Measurements from ENCODE around the gene TRIO.

Gene TRIO

DNA sequence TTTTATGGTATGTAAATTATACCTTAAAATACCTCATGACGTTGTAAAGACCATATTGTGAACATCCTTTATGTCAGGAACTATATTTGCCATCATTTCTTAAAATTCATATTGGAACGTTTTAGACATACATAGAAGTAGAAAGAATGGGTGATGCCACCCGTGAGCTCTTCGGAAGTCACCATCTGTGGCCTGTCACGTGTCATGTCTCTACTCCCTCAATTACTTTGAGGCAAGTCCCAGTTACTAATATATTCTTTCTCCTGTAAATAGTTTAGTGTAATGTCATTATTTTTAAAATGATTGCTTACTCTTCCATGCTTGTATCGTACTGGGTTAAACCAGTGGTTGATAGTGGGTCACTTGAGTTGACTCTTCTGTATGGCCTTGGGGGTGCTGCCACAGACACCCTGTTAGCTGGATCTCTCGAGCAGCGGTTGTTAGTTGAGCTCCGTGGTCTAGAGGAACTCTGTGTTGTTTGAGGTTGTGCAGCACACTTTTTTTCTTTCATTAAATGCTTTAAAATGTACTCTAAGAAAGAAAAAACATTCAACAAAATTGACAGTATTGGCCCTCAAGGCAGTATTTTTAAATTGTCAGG is 66.2 kb downstream of the TRIO start:
- DNase-seq (ENCODE audit: low spot score), result no peak
- no peak overlapping the region for H3K27ac ChIP-seq (replicated peaks; ENCODE audit: low read length)

GRCh38 chr5:14209836-14210235 is 66.7 kb downstream of the TRIO start:
- Histone ChIP-seq H3K14ac (ENCODE audit: low read length) (peak overlapping the region; percentile 97), H3K27me3 (ENCODE audit: control insufficient read depth in 3 of 3, insufficient read depth in 3 of 3, low read depth in 1 of 3, low read length in 3 of 3) (no peaks in the 10 kb centered on the region), H3K4me1 (ENCODE audit: control insufficient read depth in 2 of 2, insufficient read depth in 1 of 2, low read depth in 1 of 2, low read length in 2 of 2) (peaks cover 5 to 9% of the 10 kb centered on the region in 2 donors), H3K23ac (ENCODE audit: low read depth, low read length, poor library complexity) (no peak overlapping the region), H2AK5ac (ENCODE audit: low read depth, low read length) (no peak overlapping the region), H2BK15ac (ENCODE audit: low read length) (no peak overlapping the region), H2BK120ac (ENCODE audit: low read depth, low read length) (no peak overlapping the region), H3K36me3 (replicated peaks in 1 of 2; ENCODE audit: control insufficient read depth in 2 of 2, insufficient read depth in 2 of 2, low read length in 2 of 2) (no peaks in the 10 kb centered on the region), H3K9ac (ENCODE audit: low read depth, low read length, poor library complexity) (peak overlapping the region; percentile 10), H3K9me3 (replicated peaks in 1 of 2; ENCODE audit: control insufficient read depth in 2 of 2, insufficient read depth in 1 of 2, low read depth in 1 of 2, low read length in 2 of 2) (no peaks in the 10 kb centered on the region), H4K91ac (ENCODE audit: low read depth, low read length, poor library complexity) (no peak overlapping the region), H2BK12ac (ENCODE audit: low read length) (no peak overlapping the region), H4K8ac (ENCODE audit: low read depth, low read length) (no peak overlapping the region), H3K4ac (ENCODE audit: low read length) (no peak overlapping the region), H3K4me3 (ENCODE audit: low read length in 2 of 2) (no peak overlapping the region), H2BK5ac (ENCODE audit: low read length) (no peak overlapping the region), H3K79me1 (ENCODE audit: low read depth, low read length) (peaks cover 4% of the 10 kb centered on the region), H3K4me2 (ENCODE audit: insufficient read depth, low read length, poor library complexity, severe bottlenecking) (no peak overlapping the region), H3K18ac (ENCODE audit: low read length) (peak overlapping the region; percentile 72), H2AFZ (ENCODE audit: low read length) (no peak overlapping the region), H3K27ac (replicated peaks; ENCODE audit: low read length) (no peak overlapping the region)
- no CpG with 5 or more reads among the region's 8 CpGs for WGBS, 2 donors (ENCODE audit: extremely low coverage in 2 of 2, insufficient read length in 2 of 2, insufficient replicate concordance in 1 of 2)
- DNase-seq (ENCODE audit: low spot score), result no peak

More for the DNA sequence above, 66.2 kb downstream of the TRIO start:
- no peaks in the 10 kb centered on the region for H3K27me3 ChIP-seq (ENCODE audit: control insufficient read depth in 3 of 3, insufficient read depth in 3 of 3, low read depth in 1 of 3, low read length in 3 of 3)
- no peak overlapping the region for H3K9ac ChIP-seq (ENCODE audit: low read depth, low read length, poor library complexity)
- no peak overlapping the region for H3K18ac ChIP-seq (ENCODE audit: low read length)
- H4K8ac ChIP-seq (ENCODE audit: low read depth, low read length), result no peak overlapping the region
- H3K4me1 ChIP-seq (ENCODE audit: control insufficient read depth in 2 of 2, insufficient read depth in 1 of 2, low read depth in 1 of 2, low read length in 2 of 2), result peaks cover 9 to 10% of the 10 kb centered on the region in 2 donors
- H2AFZ ChIP-seq (ENCODE audit: low read length), result no peak overlapping the region
- no peak overlapping the region for H2BK15ac ChIP-seq (ENCODE audit: low read length)
- no peak overlapping the region for H3K4me3 ChIP-seq (ENCODE audit: low read length in 2 of 2)
- no peak overlapping the region for H3K4ac ChIP-seq (ENCODE audit: low read length)
- peaks cover 4% of the 10 kb centered on the region for H3K79me1 ChIP-seq (ENCODE audit: low read depth, low read length)
- no peak overlapping the region for H2BK5ac ChIP-seq (ENCODE audit: low read length)
- no peaks in the 10 kb centered on the region for H3K36me3 ChIP-seq (replicated peaks in 1 of 2; ENCODE audit: control insufficient read depth in 2 of 2, insufficient read depth in 2 of 2, low read length in 2 of 2)
- H3K14ac ChIP-seq (ENCODE audit: low read length), result no peak overlapping the region
- H3K4me2 ChIP-seq (ENCODE audit: insufficient read depth, low read length, poor library complexity, severe bottlenecking), result no peak overlapping the region
- no peak overlapping the region for H2BK120ac ChIP-seq (ENCODE audit: low read depth, low read length)
- no CpG with 5 or more reads among the region's 9 CpGs for WGBS, 2 donors (ENCODE audit: extremely low coverage in 2 of 2, insufficient read length in 2 of 2, insufficient replicate concordance in 1 of 2)
- no peak overlapping the region for H4K91ac ChIP-seq (ENCODE audit: low read depth, low read length, poor library complexity)
- no peaks in the 10 kb centered on the region for H3K9me3 ChIP-seq (replicated peaks in 1 of 2; ENCODE audit: control insufficient read depth in 2 of 2, insufficient read depth in 1 of 2, low read depth in 1 of 2, low read length in 2 of 2)
- no peak overlapping the region for H3K23ac ChIP-seq (ENCODE audit: low read depth, low read length, poor library complexity)
- no peak overlapping the region for H2AK5ac ChIP-seq (ENCODE audit: low read depth, low read length)
- H2BK12ac ChIP-seq (ENCODE audit: low read length), result no peak overlapping the region

GRCh38 chr5:14210729-14211128 is 67.6 kb downstream of the TRIO start:
- H3K27me3 ChIP-seq (ENCODE audit: control insufficient read depth in 3 of 3, insufficient read depth in 3 of 3, low read depth in 1 of 3, low read length in 3 of 3), result no peaks in the 10 kb centered on the region

GRCh38 chr5:14211818-14212803 is 69.0 kb downstream of the TRIO start:
- Histone ChIP-seq H3K79me1 (ENCODE audit: low read depth, low read length) (peaks cover 4% of the 10 kb centered on the region), H3K4me2 (ENCODE audit: insufficient read depth, low read length, poor library complexity, severe bottlenecking) (no peak overlapping the region), H3K9ac (ENCODE audit: low read depth, low read length, poor library complexity) (no peak overlapping the region), H2BK5ac (ENCODE audit: low read length) (no peak overlapping the region), H4K8ac (ENCODE audit: low read depth, low read length) (no peak overlapping the region), H3K14ac (ENCODE audit: low read length) (no peak overlapping the region), H2BK15ac (ENCODE audit: low read length) (no peak overlapping the region), H3K27ac (replicated peaks; ENCODE audit: low read length) (no peak overlapping the region), H3K9me3 (replicated peaks in 1 of 2; ENCODE audit: control insufficient read depth in 2 of 2, insufficient read depth in 1 of 2, low read depth in 1 of 2, low read length in 2 of 2) (no peaks in the 10 kb centered on the region), H3K4me3 (ENCODE audit: low read length in 2 of 2) (no peak overlapping the region), H3K4me1 (ENCODE audit: control insufficient read depth in 2 of 2, insufficient read depth in 1 of 2, low read depth in 1 of 2, low read length in 2 of 2) (peaks cover 3 to 15% of the 10 kb centered on the region in 2 donors), H4K91ac (ENCODE audit: low read depth, low read length, poor library complexity) (no peak overlapping the region), H3K36me3 (replicated peaks in 1 of 2; ENCODE audit: control insufficient read depth in 2 of 2, insufficient read depth in 2 of 2, low read length in 2 of 2) (no peaks in the 10 kb centered on the region), H2AK5ac (ENCODE audit: low read depth, low read length) (no peak overlapping the region), H2BK12ac (ENCODE audit: low read length) (no peak overlapping the region), H3K4ac (ENCODE audit: low read length) (no peak overlapping the region), H3K23ac (ENCODE audit: low read depth, low read length, poor library complexity) (no peak overlapping the region), H2AFZ (ENCODE audit: low read length) (no peak overlapping the region), H3K27me3 (ENCODE audit: control insufficient read depth in 3 of 3, insufficient read depth in 3 of 3, low read depth in 1 of 3, low read length in 3 of 3) (no peaks in the 10 kb centered on the region), H2BK120ac (ENCODE audit: low read depth, low read length) (no peak overlapping the region), H3K18ac (ENCODE audit: low read length) (no peak overlapping the region)
- no peak for DNase-seq (ENCODE audit: low spot score)
- WGBS, 2 donors (ENCODE audit: extremely low coverage in 2 of 2, insufficient read length in 2 of 2, insufficient replicate concordance in 1 of 2), result no CpG with 5 or more reads among the region's 5 CpGs

More at GRCh38 chr5:14210729-14211128, 67.6 kb downstream of the TRIO start:
- WGBS, 2 donors (ENCODE audit: extremely low coverage in 2 of 2, insufficient read length in 2 of 2, insufficient replicate concordance in 1 of 2), result no CpG with 5 or more reads among the region's 4 CpGs
- no peaks in the 10 kb centered on the region for H3K9me3 ChIP-seq (replicated peaks in 1 of 2; ENCODE audit: control insufficient read depth in 2 of 2, insufficient read depth in 1 of 2, low read depth in 1 of 2, low read length in 2 of 2)
- H2BK15ac ChIP-seq (ENCODE audit: low read length), result no peak overlapping the region
- no peak overlapping the region for H3K4me2 ChIP-seq (ENCODE audit: insufficient read depth, low read length, poor library complexity, severe bottlenecking)
- H2BK12ac ChIP-seq (ENCODE audit: low read length), result no peak overlapping the region
- no peak overlapping the region for H2AFZ ChIP-seq (ENCODE audit: low read length)
- H3K36me3 ChIP-seq (replicated peaks in 1 of 2; ENCODE audit: control insufficient read depth in 2 of 2, insufficient read depth in 2 of 2, low read length in 2 of 2), result no peaks in the 10 kb centered on the region
- DNase-seq (ENCODE audit: low spot score), result no peak
- no peak overlapping the region for H3K4me3 ChIP-seq (ENCODE audit: low read length in 2 of 2)
- no peak overlapping the region for H3K4ac ChIP-seq (ENCODE audit: low read length)
- no peak overlapping the region for H3K23ac ChIP-seq (ENCODE audit: low read depth, low read length, poor library complexity)
- H2BK5ac ChIP-seq (ENCODE audit: low read length), result no peak overlapping the region
- H2AK5ac ChIP-seq (ENCODE audit: low read depth, low read length), result no peak overlapping the region
- no peak overlapping the region for H3K27ac ChIP-seq (replicated peaks; ENCODE audit: low read length)
- no peak overlapping the region for H3K9ac ChIP-seq (ENCODE audit: low read depth, low read length, poor library complexity)
- H3K4me1 ChIP-seq (ENCODE audit: control insufficient read depth in 2 of 2, insufficient read depth in 1 of 2, low read depth in 1 of 2, low read length in 2 of 2), result peaks cover 0 to 7% of the 10 kb centered on the region in 2 donors
- peaks cover 4% of the 10 kb centered on the region for H3K79me1 ChIP-seq (ENCODE audit: low read depth, low read length)
- H4K91ac ChIP-seq (ENCODE audit: low read depth, low read length, poor library complexity), result no peak overlapping the region
- H4K8ac ChIP-seq (ENCODE audit: low read depth, low read length), result no peak overlapping the region
- H2BK120ac ChIP-seq (ENCODE audit: low read depth, low read length), result no peak overlapping the region
- no peak overlapping the region for H3K14ac ChIP-seq (ENCODE audit: low read length)
- no peak overlapping the region for H3K18ac ChIP-seq (ENCODE audit: low read length)

Data from neuronal stem cell (in vitro differentiated cells).